DND-41 (cell line): ENCODE results near the gene MYL10.

Experiments used
- ATAC-seq: fragments of 200-7000 bp; cut with Tn5 transposase; 3 replicates; pipeline ENCODE4 v1.9.1; 2021; ENCODE audit warnings: low read depth; ENCODE audit not compliant: insufficient read depth
- DNase-seq: peaks from one replicate; pipeline ENCODE4 v3.0.0-alpha.2; 2020
- H2AFZ ChIP-seq: 2 replicates; pipeline ENCODE4 v1.6.0; 2012; ENCODE audit warnings: low read depth, low read length
- H3K27ac ChIP-seq: 2 replicates; pipeline ENCODE4 v1.5.1; 2012; ENCODE audit warnings: low read length, inconsistent platforms
- H3K27me3 ChIP-seq: fragments of 200-600 bp; sonication (generic); 2 replicates; pipeline ENCODE4 v1.6.0; 2012; ENCODE audit warnings: low read length, mild to moderate bottlenecking, inconsistent platforms; ENCODE audit not compliant: insufficient read depth, poor library complexity
- H3K36me3 ChIP-seq: 2 replicates; pipeline ENCODE4 v1.5.1; 2012; ENCODE audit warnings: low read length, inconsistent platforms; ENCODE audit not compliant: insufficient read depth
- H3K4me1 ChIP-seq: 2 replicates; pipeline ENCODE4 v1.5.1; 2012; ENCODE audit warnings: mild to moderate bottlenecking, low read length; ENCODE audit not compliant: insufficient read depth
- H3K4me2 ChIP-seq: 2 replicates; pipeline ENCODE4 v1.6.0; 2012; ENCODE audit warnings: mild to moderate bottlenecking, moderate library complexity, low read length, inconsistent platforms; ENCODE audit not compliant: insufficient read depth
- H3K4me3 ChIP-seq, 2 experiments: fragments of 200-600 bp in 1 of 2; shearing (Covaris generic) in 1 of 2; 2 replicates each; pipeline ENCODE4 v1.5.1; 2012 to 2016; ENCODE audit warnings: inconsistent platforms in 2 of 2, low read length in 2 of 2, mild to moderate bottlenecking in 2 of 2, low read depth in 1 of 2, moderate library complexity in 1 of 2
- H3K79me2 ChIP-seq: 2 replicates; pipeline ENCODE4 v1.6.0; 2012; ENCODE audit warnings: low read length, inconsistent platforms; ENCODE audit not compliant: insufficient read depth
- H3K9ac ChIP-seq: 2 replicates; pipeline ENCODE4 v1.6.0; 2012; ENCODE audit warnings: low read depth, mild to moderate bottlenecking, inconsistent platforms, low read length, moderate library complexity
- H3K9me3 ChIP-seq: 2 replicates; pipeline ENCODE4 v1.5.1; 2012; ENCODE audit warnings: low read length, moderate library complexity, mild to moderate bottlenecking, inconsistent platforms; ENCODE audit not compliant: insufficient read depth, severe bottlenecking
- H4K20me1 ChIP-seq: 2 replicates; pipeline ENCODE4 v1.6.0; 2012; ENCODE audit warnings: low read length; ENCODE audit not compliant: insufficient read depth
- CTCF ChIP-seq: IDR thresholded peaks from 2 replicates; pipeline ENCODE4 v1.5.1; 2012; ENCODE audit warnings: borderline replicate concordance, low read length, moderate library complexity, mild to moderate bottlenecking; ENCODE audit not compliant: poor library complexity, severe bottlenecking; ENCODE audit errors: extremely low read depth
- EZH2 ChIP-seq: IDR thresholded peaks from 3 replicates; pipeline ENCODE4 v1.6.1; 2012; ENCODE audit warnings: borderline replicate concordance, low read depth, mild to moderate bottlenecking, moderate library complexity, low read length, inconsistent platforms; ENCODE audit not compliant: severe bottlenecking

The MYL10 gene

GRCh38 chr7:101597941-101598340 is 31.2 kb downstream of the MYL10 start:
- no peak for ATAC-seq
- Histone ChIP-seq H3K27me3 (peaks cover 8% of the 10 kb centered on the region), H2AFZ (no peak overlapping the region), H3K4me1 (peaks cover 3% of the 10 kb centered on the region), H4K20me1 (no peaks in the 10 kb centered on the region; the same call in 1 of the 2 replicates), H3K36me3 (no peaks in the 10 kb centered on the region), H3K27ac (no peak overlapping the region), H3K9ac (no peak overlapping the region), H3K4me3 (no peak overlapping the region), H3K79me2 (no peaks in the 10 kb centered on the region), H3K9me3 (no peaks in the 10 kb centered on the region), H3K4me2 (no peak overlapping the region)
- TF ChIP-seq CTCF (no peak), EZH2 (no peak)
- DNase-seq: no peak

- H3K36me3 ChIP-seq: no peaks in the 10 kb centered on the region
- no peak overlapping the region for H3K4me2 ChIP-seq
- H2AFZ ChIP-seq: no peak overlapping the region
- no peaks in the 10 kb centered on the region for H3K4me1 ChIP-seq
- DNase-seq (no peak), ATAC-seq (no peak)
- no peaks in the 10 kb centered on the region for H3K79me2 ChIP-seq
- TF ChIP-seq CTCF: no peak
- no peak for TF ChIP-seq EZH2
- H3K4me3 ChIP-seq: no peak overlapping the region
- no peaks in the 10 kb centered on the region for H4K20me1 ChIP-seq
- H3K9ac ChIP-seq: no peak overlapping the region
- peaks cover 8% of the 10 kb centered on the region for H3K27me3 ChIP-seq
- no peak overlapping the region for H3K27ac ChIP-seq
- H3K9me3 ChIP-seq: no peaks in the 10 kb centered on the region
These were observed 32.2 kb downstream of the MYL10 start for GRCh38 chr7:101596898-101597297.

- Histone ChIP-seq H3K9ac (no peak overlapping the region), H3K27ac (no peak overlapping the region), H3K9me3 (no peaks in the 10 kb centered on the region), H3K36me3 (no peaks in the 10 kb centered on the region), H3K4me2 (no peak overlapping the region), H4K20me1 (no peaks in the 10 kb centered on the region), H3K27me3 (peaks cover 8% of the 10 kb centered on the region), H3K4me3 (no peak overlapping the region), H2AFZ (no peak overlapping the region), H3K79me2 (no peaks in the 10 kb centered on the region), H3K4me1 (no peaks in the 10 kb centered on the region)
- DNase-seq (no peak), ATAC-seq (no peak)
- TF ChIP-seq EZH2 (no peak), CTCF (no peak)
These were observed 33.1 kb downstream of the MYL10 start for GRCh38 chr7:101595766-101596537.
